Measurements from ENCODE around the gene NUP62CL.

The NUP62CL gene

DNA sequence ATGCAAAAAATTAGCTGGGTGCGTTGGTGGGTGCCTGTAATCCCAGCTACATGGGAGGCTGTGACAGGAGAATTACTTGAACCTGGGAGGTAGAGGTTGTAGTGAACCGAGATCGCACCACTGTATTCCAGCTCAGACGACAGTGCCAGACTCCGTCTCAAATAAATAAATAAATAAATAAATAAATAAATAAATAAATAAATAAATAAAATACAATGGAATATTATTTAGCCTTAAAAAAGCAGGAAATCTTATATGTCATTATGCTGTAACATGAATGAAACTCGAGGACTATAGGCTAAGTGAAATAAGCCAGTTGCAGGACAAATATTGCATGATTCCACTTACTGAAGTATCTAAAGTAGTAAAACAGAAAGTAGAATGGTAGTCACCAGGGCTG is 130.1 kb downstream of the NUP62CL start:
- peaks cover 5% of the 10 kb centered on the region for H3K4me1 Mint-ChIP-seq
- H3K27me3 Mint-ChIP-seq = no peaks in the 10 kb centered on the region
- no peak for ATAC-seq
- H3K9me3 Mint-ChIP-seq = peaks cover 11% of the 10 kb centered on the region
- H3K36me3 Mint-ChIP-seq = peaks cover 37% of the 10 kb centered on the region
- H3K4me3 Mint-ChIP-seq = no peak overlapping the region
- no peak overlapping the region for H3K27ac Mint-ChIP-seq

Measured in stimulated activated memory B cell treated with anti-CD40 and anti-IgM and Interleukin-4, amounts not matched to agents 10 μg/mL and 1 μg/mL and 100 μg/mL, for 72 hours (primary cell).